ENCODE data around the gene GLYATL3. TPM values are rescaled to one million over a fixed set of nuclear protein-coding genes. Genes with fewer than 3 reads are reported as not detected.

Gene GLYATL3
- total and polyA plus RNA-seq, 8 donors = not detected

DNA sequence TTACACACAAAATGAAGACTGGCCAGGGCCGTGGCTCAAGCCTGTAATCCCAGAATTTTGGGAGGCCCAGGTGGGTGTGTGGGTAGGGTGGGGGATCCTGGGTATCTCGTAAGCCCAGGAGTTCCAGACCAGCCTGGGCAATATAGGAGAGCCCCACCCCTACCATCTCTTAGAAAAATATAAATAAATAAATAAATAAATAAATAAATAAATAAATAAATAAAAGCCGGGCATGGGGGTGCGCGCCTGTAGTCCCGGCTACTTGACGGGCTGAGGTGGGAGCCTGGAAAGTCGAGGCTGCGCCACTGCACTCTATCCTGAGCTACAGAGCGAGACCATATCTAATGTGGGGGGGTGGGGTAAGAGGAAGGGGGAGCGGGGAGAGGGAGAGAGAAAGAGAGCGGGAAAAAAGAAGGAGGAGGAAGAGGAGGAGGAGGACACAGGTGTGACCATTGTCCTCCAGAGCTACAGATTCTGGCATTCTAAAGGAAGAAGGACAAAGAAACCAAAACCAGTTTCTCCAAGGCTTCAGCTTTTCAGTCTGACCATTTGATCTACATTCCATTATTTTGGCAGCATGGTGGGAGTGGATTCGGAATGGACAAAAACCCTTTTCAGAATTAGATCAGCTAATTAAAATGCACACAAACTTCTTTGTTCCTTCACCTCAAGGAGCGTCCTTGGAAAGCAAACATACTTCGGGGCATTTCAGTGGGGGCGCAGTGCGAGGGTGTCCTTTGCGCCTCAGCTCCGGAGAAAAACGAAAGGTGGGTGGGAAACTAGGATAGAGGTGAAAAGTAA is 50.2 kb downstream of the GLYATL3 start:
- Histone ChIP-seq H3K4me3 (peak overlapping the region; percentile 40 to 57 (median 45)), H3K27ac (no peak overlapping the region), H3K36me3 (no peaks in the 10 kb centered on the region), H3K4me1 (peaks cover 11 to 23% (median 22%) of the 10 kb centered on the region in 4 donors), H3K9me3 (no peaks in the 10 kb centered on the region), H3K27me3 (peaks cover 0 to 47% (median 29%) of the 10 kb centered on the region in 3 donors)
- TF ChIP-seq POLR2AphosphoS5 (IDR thresholded peaks at IDR 0.05) = no peak
- TF ChIP-seq EP300 (IDR thresholded peaks at IDR 0.05) = no peak
- TF ChIP-seq POLR2A (IDR thresholded peaks at IDR 0.05) = no peak
- TF ChIP-seq, protein P1, sequence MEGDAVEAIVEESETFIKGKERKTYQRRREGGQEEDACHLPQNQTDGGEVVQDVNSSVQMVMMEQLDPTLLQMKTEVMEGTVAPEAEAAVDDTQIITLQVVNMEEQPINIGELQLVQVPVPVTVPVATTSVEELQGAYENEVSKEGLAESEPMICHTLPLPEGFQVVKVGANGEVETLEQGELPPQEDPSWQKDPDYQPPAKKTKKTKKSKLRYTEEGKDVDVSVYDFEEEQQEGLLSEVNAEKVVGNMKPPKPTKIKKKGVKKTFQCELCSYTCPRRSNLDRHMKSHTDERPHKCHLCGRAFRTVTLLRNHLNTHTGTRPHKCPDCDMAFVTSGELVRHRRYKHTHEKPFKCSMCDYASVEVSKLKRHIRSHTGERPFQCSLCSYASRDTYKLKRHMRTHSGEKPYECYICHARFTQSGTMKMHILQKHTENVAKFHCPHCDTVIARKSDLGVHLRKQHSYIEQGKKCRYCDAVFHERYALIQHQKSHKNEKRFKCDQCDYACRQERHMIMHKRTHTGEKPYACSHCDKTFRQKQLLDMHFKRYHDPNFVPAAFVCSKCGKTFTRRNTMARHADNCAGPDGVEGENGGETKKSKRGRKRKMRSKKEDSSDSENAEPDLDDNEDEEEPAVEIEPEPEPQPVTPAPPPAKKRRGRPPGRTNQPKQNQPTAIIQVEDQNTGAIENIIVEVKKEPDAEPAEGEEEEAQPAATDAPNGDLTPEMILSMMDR (IDR thresholded peaks at IDR 0.05) = no peak
- WGBS, 5 donors = 33 to 43% (median 41%) methylated on average over 19 to 20 of the region's 20 CpGs
- intact Hi-C loops (cut with DNase I; ENCODE audit: low total_unique reads) = no loop called here
- no peak for DNase-seq

DNA sequence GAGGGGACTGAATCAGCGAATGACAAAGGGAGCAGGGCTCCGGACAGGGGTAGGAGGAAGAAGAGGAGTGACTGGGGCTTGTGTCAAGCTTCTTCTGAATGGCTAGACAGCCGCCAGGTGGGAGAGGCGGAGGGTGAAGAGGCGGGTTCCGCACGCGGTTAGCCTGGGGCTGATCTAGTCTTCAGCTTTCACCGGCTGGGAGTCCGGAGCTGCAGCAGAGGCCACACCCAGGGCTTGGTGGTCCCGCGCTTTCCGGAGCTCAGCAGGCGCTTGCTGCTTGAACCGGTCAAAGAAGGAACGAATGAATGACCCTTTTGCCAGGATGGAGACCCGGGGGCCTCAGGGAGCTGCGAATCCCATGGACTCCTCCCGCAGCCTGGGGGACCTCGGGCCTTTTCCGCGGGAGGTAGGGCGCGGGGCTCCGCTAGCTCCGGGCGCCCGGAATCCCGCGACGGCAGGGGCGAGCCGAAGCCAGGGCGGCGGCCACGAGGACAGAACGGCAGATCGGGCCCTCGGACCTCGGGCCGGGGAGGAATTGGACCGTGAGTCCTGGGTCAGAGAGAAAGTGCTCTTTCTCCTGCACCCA is 50.9 kb downstream of the GLYATL3 start, which contains the start of gene C6orf141:
TSS of gene C6orf141 (plus strand) at position 177 of the 586 bp plus-strand sequence. CDS start at position 302, 125 bp downstream.
- Histone ChIP-seq H3K9me3 (no peaks in the 10 kb centered on the region), H3K27me3 (peaks cover 0 to 47% (median 29%) of the 10 kb centered on the region in 3 donors), H3K27ac (peak within 1 kb of the TSS in 1 of 5 donors; percentile 9), H3K4me1 (peaks cover 11 to 23% (median 22%) of the 10 kb centered on the region in 4 donors), H3K36me3 (no peaks in the 10 kb centered on the region), H3K4me3 (peak within 1 kb of the TSS; percentile 40 to 57 (median 45))
- intact Hi-C loops (cut with DNase I; ENCODE audit: low total_unique reads) = no loop called here
- 0 to 2% (median 2%) methylated on average over 18 to 42 of the region's 42 CpGs for WGBS, 5 donors
- no peak for TF ChIP-seq POLR2AphosphoS5 (IDR thresholded peaks at IDR 0.05)
- no peak for TF ChIP-seq EP300 (IDR thresholded peaks at IDR 0.05)
- TF ChIP-seq, protein P1 (IDR thresholded peaks at IDR 0.05) = no peak
- no peak for TF ChIP-seq POLR2A (IDR thresholded peaks at IDR 0.05)
- peak; percentile 31 to 77 for DNase-seq

DNA sequence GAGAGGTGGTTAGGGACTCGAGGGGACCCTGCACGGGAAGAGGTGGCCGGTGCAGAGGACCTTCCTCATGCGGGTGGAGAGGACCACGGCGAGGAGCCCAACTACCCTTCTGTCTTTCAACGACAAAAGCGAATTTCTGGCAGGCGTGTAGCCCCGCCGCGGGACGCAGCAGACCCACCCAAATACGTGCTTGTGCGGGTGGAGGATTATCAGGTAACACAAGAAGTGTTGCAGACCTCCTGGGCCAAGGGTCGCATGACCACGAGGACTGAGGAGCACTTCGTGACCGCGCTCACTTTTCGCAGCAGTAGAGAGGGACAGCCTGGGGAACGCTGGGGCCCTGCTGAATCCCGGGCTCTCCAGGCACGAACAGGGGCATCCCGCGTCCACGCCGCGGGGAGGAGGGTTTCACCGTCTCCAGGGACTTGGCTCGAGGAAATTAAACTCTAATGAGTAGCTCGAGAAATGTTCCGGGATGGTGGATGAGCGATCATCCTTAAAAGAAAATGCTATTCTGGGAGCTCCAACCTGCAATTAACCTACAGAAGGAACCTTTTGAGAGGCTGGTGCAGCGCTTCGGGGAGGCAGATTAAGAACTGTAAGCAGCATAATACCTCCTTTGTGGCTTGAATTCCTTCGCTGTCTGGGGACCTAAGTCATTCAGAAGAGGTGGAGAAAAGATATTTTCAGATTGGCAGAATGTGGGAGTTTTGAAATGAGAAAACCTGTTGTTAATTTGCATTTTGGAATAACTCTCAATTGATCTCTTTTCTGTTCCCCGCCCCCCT is 51.5 kb downstream of the GLYATL3 start:
- intact Hi-C loops (cut with DNase I; ENCODE audit: low total_unique reads) = no loop called here
- Histone ChIP-seq H3K4me3 (peak overlapping the region; percentile 40 to 57 (median 45)), H3K27me3 (peaks cover 0 to 47% (median 29%) of the 10 kb centered on the region in 3 donors), H3K36me3 (no peaks in the 10 kb centered on the region), H3K27ac (peak overlapping the region in 1 of 5 donors; percentile 9), H3K4me1 (peaks cover 11 to 24% (median 22%) of the 10 kb centered on the region in 4 donors), H3K9me3 (no peaks in the 10 kb centered on the region)
- TF ChIP-seq POLR2AphosphoS5 (IDR thresholded peaks at IDR 0.05) (no peak), EP300 (IDR thresholded peaks at IDR 0.05) (no peak)
- peak in 1 of 2 donors; percentile 59 for DNase-seq
- WGBS, 5 donors = 2 to 4% (median 2%) methylated on average over 35 to 38 of the region's 38 CpGs

DNA sequence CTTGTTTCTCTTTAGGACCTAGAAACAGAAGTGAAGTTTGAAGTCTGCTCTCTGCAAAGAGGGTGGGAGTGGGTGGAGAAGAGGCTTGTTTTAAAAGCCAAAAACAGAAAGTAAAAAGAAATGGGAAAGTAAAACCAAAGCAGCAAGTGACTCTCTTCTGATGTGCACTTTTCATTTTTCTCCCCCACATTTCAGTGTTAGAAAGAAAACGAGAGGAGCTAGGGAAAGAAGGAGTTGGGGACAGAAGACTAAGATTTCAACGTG is 52.1 kb downstream of the GLYATL3 start:
- Histone ChIP-seq H3K4me3 (peak overlapping the region in 3 of 4 donors; percentile 40 to 57 (median 48)), H3K27ac (no peak overlapping the region), H3K27me3 (peaks cover 0 to 47% (median 29%) of the 10 kb centered on the region in 3 donors), H3K36me3 (no peaks in the 10 kb centered on the region), H3K4me1 (peaks cover 11 to 29% (median 22%) of the 10 kb centered on the region in 4 donors), H3K9me3 (no peaks in the 10 kb centered on the region)
- intact Hi-C loops (cut with DNase I; ENCODE audit: low total_unique reads) = no loop called here
- WGBS, 5 donors = 22 to 50% (median 41%) methylated on average over 2 of the region's 2 CpGs
- DNase-seq = peak in 1 of 2 donors; percentile 19
- no peak for TF ChIP-seq EP300 (IDR thresholded peaks at IDR 0.05)
- no peak for TF ChIP-seq POLR2AphosphoS5 (IDR thresholded peaks at IDR 0.05)
- no peak for TF ChIP-seq POLR2A (IDR thresholded peaks at IDR 0.05)
- TF ChIP-seq, protein P1 (IDR thresholded peaks at IDR 0.05) = no peak
